ENCODE data around the gene TCFL5.
A peak's percentile ranks its signal among the peaks of the same experiment; 100 is the strongest.

Gene TCFL5
- total RNA-seq = 8.2 to 16.6 reads per million in 2 donors

DNA sequence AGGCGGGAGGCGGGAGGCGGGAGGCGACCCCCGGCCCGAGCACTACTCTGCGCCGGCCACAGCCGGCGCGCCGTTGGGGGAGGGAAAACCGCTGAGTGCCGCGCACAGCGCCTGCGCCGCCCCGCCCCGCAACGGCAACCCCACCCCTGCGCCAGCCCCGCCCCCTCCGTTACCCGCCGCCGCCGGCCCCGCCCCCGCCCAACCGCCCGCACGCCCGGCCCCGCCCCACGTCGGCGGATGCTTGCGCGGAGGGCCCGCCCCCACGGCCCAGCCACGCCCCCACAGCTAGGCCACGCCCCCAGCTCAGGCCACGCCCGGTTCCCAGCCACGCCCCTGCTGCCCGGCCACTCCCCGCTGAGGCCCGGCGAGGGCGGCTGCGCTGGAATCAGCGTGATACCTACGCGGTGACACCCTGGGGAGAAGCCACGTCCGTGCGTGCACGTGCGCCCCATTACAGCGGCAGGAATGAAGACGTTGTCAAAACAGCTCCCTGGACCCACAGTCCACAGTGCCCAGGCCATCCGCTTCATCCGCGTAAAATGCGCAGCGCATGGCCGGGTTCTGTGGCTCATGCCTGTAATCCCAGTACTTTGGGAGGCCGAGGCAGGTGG, at the start of gene TCFL5:
Gene TCFL5, minus strand, starts transcription at position 97 of the 611 bp plus-strand sequence. CDS start 152 bp downstream, outside the sequence.
- DNase-seq = peak; percentile 96

DNA sequence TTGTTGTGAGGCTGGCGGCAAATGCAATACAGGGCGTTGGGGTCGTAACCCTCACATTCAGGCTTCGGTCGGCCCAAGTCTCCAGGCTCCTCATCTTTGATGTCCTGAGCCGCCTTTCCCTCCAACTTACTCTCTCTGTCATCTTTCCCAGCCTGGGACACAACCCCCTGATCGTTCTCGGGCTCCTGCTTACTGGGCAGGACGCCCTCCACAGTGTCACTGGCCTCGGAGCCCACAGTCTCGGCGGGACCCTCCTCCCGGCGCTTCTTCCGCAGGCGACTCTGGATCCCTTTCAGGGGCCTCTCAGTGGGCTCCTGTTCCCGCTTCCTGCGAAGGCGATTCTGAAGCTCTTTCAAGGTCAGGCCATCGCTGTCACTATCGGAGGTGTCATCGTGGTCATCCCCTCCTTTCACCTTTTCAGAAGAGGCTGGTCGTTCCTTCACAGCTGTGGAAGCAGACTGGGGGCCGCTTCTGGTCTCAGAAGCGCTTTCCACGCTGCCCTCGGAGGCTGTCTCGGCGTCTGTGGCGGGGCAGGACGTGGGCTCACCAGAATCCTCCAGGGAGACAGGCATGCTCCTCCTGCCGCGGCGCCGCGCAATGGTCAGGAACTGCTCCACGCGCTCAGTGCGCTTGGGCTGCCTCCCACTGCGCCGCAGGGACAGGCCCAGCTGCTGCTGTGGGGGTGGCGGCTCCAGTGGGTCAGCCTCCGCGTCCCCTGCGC, 49.3 kb upstream of the TCFL5 start:
- DNase-seq = no peak

DNA sequence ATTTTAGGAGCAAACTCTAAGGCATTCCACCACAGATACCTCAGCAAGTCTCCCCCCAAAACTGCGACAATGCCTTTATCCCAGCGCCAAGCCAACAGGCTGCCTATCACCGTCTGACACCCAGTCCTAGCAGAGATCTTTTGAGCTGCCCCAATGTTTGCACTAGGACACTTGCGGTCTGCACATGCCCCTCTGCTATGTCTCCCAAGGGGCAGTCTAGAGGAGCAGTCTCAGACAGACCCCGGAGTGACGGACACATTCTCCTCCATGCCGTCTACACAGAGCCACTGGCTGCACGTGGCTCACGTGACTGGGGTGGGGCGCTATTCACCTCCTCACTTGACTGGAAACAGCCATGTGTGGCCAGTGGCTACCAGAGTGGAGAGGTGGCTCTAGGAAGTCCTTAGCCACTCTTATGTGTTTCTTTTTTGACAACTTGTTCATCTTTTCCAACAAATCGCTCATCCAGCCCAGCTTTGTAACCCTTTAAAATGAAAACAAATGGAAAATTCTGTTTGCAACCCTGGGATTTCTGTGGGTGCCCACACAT, 48.7 kb upstream of the TCFL5 start:
- no peak for DNase-seq

DNA sequence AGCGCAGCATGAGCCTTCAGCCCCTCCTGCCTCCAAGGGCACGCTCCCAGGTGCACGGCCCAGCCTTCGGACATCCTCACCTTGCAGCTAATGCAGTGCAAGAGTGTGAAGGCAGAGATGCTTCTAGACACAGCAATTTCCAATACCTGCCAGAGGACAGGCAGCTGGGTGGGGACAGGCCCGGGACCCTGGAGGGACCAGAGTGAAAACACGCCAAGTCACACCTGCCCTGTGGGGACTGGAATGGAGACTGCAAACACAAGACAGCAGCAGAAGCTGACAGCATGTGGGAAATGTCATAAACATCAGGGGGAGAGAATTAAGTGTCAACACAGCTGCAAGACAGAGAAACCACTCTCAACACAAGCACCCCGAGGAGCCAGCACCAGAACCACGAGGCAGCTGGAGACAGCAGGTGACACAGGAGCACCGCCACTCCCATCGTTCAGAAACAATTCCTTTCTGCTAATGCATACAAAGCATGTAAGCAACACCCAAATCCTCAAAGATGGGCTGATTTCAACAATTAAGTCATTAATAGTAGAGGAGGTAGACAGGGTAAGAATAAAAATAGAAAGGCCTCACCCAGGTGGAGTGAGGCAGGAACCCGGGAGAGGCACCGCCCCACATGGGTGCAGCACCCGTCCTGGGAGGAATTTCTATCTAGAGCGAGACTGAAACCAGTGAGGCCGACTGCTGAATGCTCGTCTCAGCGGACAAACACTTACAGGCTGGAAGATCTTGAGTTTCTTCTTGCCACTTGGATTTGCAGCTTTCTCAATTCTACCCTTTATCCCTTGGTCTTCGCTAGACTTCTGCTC, 47.6 kb upstream of the TCFL5 start:
- DNase-seq = no peak

DNA sequence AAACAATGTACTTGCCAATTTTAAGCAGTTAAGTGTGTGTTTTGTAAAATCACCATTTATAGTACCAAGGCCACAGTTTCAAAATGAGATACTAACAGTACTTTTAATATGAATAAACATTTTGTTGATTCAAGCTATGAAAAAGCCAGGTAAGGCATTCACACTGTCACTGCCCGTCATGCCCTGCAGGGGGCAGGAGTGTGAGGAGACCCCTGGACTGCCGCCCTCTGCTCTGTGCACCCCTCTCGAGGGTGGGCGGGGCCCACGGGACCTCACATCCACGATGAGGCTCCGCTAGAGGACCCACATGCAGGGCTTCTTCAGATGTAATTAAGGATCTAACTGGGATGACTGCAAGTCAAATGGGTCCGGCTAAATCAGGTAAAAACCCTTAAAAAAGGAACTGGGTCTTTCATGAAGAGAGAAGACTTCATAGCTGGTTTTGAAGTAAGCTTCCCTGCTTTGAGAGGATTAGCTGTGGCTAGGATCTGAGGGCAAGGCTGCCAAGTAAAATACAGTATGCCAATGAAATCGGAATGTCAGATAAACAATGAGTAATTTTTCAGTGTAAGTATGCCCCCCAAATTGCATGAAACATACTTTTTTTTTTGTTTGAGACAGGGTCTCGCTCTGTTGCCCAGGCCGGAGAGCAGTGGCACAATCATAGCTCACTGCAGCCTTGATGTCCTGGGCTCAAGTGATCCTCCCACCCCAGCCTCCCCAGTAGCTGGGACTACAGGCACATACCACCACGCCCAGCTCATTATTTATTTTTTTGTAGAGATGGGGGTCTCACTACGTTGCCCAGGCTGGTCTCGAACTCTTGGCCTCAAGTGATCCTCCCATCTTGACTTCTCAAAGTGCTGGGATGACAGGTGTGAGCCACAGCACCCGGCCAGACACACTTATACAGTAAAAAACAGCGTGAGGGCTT, 46.0 kb upstream of the TCFL5 start:
- DNase-seq = no peak

DNA sequence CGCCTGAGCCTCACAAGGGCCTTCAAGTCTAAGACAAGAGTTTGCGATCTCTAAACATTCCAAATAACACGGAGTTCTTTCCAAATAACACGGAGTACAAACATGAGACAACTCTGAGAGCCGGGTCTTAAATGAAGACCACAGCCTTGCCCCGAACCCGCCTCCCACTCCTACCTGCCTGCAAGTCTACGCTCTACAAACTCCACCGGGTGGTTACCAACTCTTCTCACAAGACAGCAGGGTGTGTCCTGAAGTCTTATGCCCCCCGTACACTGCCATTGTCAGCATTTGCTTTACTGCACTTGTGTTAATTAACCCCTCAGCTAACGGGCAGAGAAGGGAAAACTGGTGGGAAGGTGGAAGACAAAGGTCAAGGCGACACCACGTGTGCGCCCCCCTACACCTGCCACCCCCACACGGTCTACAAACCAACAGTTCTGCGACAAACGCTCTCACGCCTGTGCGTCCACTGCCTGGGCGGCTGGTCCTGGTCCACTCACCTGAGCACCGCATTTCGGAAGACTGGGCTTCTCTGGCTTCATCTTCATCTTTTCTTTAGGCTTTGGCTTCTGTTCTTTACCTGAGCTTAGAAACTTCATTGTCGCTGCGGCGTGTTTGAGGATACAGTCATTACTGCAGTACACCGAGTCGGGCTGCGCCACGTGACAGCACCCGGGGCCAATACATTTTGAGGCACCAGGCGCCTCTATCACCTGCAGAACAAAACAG, 45.2 kb upstream of the TCFL5 start:
- DNase-seq = no peak

DNA sequence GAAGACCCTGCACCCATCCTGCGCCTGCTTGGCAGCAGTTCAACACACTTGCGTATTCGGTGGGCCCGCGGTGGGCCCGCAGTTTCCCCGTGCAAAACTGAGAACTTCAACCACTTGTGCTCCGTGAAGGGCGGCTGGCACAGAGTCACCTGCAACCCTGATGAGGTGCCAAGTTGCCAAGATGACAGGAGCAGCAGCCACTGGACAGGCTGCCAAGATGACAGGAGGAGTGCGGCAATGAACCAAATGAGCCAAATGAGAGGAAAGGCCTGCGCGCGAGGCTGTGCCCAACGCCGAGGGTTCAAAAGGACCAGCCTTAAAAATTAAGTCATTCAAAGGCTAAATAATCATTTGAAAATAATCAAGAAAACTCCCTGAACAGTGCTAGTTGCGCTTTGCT, 44.6 kb upstream of the TCFL5 start:
- DNase-seq = no peak

DNA sequence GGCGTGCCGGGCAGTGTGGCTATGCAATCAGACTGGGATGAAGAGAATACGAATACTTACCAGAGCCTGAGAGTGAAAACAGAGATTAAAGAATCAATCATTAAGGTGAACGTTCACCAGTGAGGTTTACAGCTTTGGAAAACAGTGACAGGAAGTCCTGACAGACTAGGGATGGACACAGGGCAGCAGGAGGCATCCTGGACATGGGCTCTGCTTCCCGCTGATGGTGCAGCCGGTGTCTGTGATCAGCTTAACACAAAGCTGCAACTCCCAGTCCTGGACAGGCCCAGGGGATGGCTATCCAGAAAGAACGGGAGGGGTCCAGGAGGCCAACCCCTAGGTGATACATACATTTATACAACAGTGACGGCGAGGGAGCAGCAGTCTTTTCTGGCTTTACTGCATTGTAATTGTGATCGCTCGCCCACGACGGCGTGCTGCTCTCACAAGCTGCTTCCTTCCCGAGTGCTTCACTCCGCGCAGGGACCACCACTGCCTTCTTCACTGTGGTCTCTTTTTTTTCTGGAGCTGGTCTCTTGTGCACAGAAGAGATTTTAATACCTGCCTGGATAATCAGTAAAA, 44.0 kb upstream of the TCFL5 start:
- no peak for DNase-seq

DNA sequence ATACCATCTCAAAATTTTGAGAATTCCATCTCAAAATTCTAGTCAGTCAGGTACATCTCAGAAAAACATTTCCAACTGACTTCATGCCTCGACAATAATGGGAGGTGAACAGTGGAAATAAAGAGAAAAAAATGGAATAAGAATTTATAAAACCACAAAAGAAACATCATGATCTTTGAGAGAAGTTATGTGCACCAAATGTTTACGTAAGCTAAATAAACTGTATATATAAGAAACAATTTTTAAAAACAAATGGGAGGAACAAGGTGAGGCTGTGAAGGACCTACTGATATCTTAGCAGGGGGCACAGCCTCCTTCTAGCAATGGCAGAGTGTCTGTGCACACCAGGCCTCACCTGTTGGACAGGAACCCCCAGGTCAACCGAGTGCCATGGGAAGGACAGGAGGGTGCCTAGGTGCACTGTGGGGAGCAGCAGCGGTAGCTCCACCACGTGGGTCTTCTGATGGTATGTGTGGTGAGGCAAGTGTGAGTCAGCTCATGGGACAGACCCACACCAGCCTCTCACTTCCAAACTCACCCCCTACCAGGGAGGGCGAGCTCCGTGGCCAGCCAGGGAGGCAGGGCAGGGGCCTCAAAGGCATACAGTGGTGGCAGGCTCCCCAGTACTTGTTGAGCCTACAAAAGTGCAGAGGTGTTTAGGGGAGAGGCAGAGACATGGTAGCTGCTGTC, 41.4 kb upstream of the TCFL5 start:
- DNase-seq = no peak

DNA sequence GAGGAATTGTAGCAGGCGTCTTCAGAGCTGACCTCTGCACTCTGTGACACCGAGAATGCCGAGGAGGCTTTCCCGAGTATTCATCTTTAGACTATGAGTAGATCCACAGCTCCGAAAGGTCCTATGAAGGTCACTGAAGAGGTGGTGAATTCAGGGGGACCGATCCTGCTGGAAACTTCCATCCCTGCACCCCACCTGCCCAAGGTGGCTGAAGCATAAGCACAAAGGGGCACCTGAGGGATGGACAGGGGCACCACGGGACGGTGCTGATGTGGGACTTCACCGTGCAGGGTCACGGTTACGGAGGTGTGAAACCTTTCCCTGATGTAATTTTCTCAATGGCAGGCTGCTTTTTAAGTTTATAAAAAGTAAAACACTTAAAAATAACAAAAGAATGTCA, 40.3 kb upstream of the TCFL5 start:
- DNase-seq = no peak

DNA sequence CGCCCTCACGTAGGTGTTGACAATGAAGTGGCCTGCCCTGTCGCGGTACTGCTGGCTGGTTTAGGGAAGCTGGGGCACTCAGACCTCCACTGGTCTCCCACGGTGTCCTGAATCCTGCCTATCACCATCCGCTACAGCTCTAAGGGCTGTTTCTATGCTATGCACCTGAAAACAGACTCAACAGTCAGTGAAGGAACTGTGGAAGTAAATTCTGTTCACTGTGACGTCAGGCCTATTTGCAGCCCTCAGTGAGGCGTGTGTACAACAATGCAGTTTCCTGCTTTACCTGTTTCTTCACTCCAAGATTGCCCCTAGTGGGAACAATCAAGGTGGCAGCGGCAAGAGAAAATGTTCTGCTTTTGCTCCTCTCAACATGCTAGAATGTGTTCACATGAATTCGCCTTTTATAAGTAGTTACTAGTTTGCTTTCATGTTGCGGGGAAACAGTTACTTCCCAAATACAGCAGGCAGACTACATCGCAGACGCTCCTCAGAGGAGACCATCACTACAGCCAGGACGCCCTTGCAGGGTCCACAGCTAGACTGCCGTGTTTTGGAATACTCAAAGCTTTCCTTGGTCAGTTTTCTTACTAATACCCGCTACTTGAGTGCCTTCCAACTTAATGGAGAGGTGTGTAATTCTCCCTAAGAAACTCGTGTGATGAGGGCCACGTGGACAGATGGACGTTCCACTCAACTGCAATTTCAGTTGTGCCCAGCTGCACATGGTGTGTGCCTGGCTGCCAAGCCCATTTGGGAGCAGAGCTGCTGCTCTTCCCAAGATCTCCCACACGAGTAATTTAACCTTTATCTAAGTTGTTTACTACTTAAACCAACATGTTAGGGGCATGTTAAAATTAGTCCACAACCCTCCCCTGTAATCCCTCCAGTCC, 39.3 kb upstream of the TCFL5 start:
- no peak for DNase-seq

DNA sequence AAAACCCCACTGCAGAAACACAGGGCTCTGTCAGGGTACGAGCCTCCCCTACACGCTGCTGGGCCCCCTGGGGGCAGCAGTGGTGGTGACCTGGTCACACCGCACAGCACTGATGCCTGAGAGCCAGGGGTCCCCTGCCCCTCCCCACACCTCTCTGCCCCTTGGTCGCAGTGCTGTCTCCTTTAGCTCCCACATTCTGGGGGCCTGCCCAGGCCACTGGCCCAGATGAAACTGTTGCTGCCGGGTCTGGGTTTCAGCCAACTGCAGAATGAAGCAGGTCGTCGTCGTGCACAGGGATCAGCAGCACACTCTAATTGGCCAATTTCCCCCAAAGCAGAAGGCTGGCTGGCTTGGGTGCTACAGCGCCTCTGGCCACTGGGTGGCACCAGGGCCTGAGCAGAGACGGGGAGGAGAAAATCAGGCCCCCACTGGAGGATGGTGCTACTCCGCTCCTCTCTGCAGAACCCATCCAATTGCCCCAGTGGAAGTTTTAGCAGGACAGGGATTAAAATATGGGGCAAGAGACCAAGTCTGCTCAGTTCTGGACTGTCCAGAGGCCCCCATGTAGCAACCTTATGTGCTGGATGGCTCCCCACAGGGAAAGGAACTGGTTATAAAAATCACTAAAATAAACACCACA, 38.5 kb upstream of the TCFL5 start:
- peak; percentile 65 for DNase-seq

DNA sequence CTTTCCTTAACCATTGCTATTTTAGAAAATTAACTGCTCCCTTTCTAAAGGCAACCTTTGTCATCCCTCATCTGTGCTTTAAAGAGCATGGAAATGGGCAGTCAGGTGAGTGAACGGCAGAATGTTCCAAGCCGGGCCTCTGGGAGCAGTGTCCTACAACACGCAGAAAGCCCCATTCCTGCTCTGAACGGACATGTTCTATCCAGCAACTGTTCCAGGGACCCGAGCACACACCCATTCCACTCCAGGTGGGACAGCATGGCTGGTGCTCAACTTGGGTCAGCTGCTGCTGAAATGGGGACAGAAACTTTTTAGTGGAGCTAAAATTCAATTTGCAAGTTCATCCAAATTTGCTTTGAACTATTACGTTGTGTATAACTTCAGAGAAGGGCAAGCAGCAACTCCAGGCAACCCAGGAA, 38.0 kb upstream of the TCFL5 start:
- no peak for DNase-seq

DNA sequence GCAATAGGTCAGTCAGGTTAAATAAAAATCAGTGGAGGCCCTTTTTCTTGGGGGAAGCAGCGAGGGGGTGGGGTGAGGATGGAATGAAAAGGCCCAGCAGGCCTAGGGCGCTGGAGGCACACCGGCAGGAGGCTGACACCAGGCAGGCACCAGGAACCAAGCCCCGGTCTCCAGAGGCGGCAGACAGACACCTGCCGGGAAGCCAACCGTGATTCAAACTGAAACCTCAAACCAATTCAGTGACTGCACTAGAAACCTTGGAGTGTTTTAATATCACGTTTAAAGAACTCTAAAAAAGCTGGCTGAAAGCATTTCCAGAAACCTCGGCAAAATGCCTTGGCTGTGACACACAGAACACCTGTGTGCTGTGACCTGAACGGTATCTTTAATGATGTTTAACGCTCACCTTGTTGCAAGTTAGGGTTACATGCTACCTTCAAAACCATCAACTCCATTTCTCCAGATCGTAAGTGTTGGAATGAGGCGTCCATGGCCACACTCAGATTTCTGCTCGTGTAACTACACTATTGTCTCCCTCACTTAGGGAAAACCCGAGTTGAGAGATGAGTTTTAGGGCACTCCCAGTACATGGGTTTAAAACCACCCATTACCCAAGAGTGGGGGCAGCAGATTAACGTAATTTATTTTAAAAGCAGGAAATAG, 37.5 kb upstream of the TCFL5 start:
- DNase-seq = no peak

DNA sequence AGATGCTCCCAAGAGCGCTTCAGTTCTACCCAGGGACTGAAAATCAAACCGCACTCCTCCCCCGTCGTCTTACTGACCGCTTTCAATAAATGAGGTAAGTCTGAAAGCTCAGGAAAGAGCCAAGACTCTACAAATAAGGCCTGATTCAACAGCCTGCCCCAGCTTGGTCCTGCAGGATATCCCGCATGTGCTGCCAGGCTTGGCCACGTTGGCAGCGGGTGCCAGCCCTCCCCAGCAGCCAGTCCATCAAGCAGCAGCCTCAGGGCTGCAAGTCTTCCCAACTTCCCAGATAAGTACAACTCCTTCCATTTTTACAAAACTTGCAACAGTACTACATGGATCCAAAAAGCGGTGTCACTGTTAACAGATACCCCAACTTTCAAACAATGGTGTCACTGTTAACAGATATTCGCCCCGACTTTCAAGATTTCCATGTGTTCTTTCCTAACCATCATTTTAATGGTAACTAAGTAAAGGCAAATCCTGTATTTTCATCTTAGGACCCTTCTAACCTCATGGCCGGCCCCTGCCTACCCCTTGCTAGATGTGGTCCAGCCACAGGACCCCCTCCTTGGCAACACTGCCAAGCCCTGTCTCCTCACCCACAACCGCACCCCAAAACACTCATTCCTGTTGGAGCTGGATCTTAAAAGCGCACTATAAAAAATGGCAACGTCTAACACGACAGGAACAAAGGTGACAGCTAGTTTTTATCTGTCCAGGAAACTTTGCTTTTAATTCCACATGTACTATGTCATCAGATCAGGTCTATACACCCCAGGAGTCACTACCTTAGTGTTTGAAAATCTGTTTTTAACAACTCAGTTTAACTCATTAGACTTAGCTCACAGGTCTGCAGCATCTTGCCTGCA, 36.7 kb upstream of the TCFL5 start:
- no peak for DNase-seq

DNA sequence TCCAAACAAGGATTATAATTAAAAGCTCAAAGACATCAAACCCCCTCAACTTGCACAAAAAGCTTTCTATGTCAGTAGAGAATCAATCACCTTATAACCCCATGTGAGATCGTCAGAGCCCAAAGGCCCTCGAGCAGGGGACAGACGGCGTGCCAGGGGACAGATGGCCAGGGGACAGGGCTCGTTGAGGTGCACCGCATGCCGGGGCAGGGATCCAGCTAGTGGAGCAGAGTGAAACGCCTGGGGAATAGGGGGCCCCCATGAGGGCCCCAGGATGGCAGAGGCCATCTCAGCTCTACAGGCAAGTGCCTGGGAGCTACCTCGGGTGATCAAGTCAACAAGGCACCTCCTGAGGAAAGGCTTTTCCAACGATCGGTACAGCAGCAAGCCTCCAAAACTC, 36.0 kb upstream of the TCFL5 start:
- no peak for DNase-seq

DNA sequence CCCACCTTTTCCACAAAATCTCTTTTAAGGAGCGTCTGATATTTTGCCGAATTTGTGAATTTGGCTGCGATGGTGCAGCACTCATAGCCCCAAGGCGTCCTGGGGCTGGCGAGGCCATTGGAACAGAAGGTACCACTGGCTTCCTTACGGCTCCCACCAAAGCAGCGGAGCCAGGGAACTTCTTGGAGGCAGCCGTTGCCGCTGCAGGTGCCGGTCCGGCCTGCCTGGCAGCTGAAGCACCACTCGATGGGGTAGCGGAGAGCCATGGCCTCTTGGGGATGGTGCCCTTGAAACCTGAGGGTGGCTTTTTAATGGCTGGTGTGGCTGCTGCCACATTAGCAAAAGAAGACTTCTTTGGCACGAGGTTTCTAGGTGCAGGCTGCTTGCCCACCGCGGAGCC, 34.9 kb upstream of the TCFL5 start:
- DNase-seq = no peak

Measured in T-helper 9 cell (primary cell).